Keratinocyte (primary cell): ENCODE data around the gene KIF3A.

ENCODE experiments used
- CTCF ChIP-seq, 3 experiments: IDR thresholded peaks in 1 of 3; conservative IDR thresholded peaks in 1 of 3; optimal IDR thresholded peaks in 1 of 3; 2 replicates in 2 of 3; 3 replicates in 1 of 3; pipeline versions ENCODE3 to v1.5.1; 2011; ENCODE audit warnings: low read length in 3 of 3, mild to moderate bottlenecking in 3 of 3, moderate library complexity in 2 of 3, control low read depth in 1 of 3, inconsistent platforms in 1 of 3; ENCODE audit not compliant: insufficient read depth in 2 of 3; ENCODE audit errors: extremely low read depth in 1 of 3
- EZH2 ChIP-seq: IDR thresholded peaks from one replicate; pipeline ENCODE4 v1.6.1; 2012; ENCODE audit warnings: inconsistent platforms, mild to moderate bottlenecking, low read length, moderate library complexity

GRCh38 chr5:132773601-132774355, 36.4 kb upstream of the KIF3A start:
- TF ChIP-seq CTCF (optimal IDR thresholded peaks at IDR 0.05 in 1 of 3, IDR thresholded peaks at IDR 0.05 in 1 of 3, conservative IDR thresholded peaks at IDR 0.05 in 1 of 3; ENCODE audit: extremely low read depth in 1 of 3, insufficient read depth in 2 of 3, low read length in 3 of 3) (no peak), EZH2 (no peak)
